Suprapubic skin (tissue), 3 donors: Measurements from ENCODE around the gene COL4A4.

Source experiments
- CTCF ChIP-seq, 2 donors: fragments of 200-600 bp in 1 of 2; fragments of 450-650 bp in 1 of 2; sonication (generic) in 1 of 2; IDR thresholded peaks; one replicate each; pipeline ENCODE4 v1.5.1; 2016 to 2019; ENCODE audit warnings: antibody characterized with exemption in 2 of 2, mild to moderate bottlenecking in 1 of 2, moderate library complexity in 1 of 2
- POLR2A ChIP-seq, 2 donors: fragments of 450-650 bp; IDR thresholded peaks; one replicate each; pipeline ENCODE4 v1.6.1; 2017; ENCODE audit warnings: antibody characterized with exemption in 2 of 2, mild to moderate bottlenecking in 2 of 2, moderate library complexity in 2 of 2

GRCh38 chr2:227079726-227080125, 84.3 kb downstream of the COL4A4 start:
- TF ChIP-seq POLR2A (IDR thresholded peaks at IDR 0.05) (no peak), CTCF (IDR thresholded peaks at IDR 0.05) (no peak)
